K562 (cell line): ENCODE measurements around the gene GSK3B. TPM values are rescaled to one million over a fixed set of nuclear protein-coding genes. Genes with fewer than 3 reads are reported as not detected.
A peak's percentile ranks its signal among the peaks of the same experiment; 100 is the strongest.

Source experiments
- ARNT ChIP-seq, 2 experiments: fragments of 450-650 bp; IDR thresholded peaks; 2 replicates each; pipeline ENCODE4 v1.6.1; 2016; ENCODE audit warnings: mild to moderate bottlenecking in 1 of 2
- FOXM1 ChIP-seq, 2 experiments: fragments of 450-650 bp in 1 of 2; sonication (generic) in 1 of 2; formaldehyde crosslinking in 1 of 2; IDR thresholded peaks; 2 replicates each; pipeline versions ENCODE4 v1.6.1 to v1.9.0; 2017 to 2022; ENCODE audit warnings: low read depth in 2 of 2, mild to moderate bottlenecking in 2 of 2, missing genetic modification reagents in 1 of 2, moderate library complexity in 1 of 2
- GABPB1 ChIP-seq: sonication (generic); formaldehyde crosslinking; IDR thresholded peaks from 2 replicates; pipeline ENCODE4 v1.8.0; 2022; ENCODE audit warnings: mild to moderate bottlenecking, missing genetic modification reagents
- HNRNPK ChIP-seq: fragments of 200-400 bp; formaldehyde crosslinking; IDR thresholded peaks from one replicate; pipeline ENCODE4 v1.6.1; 2018; ENCODE audit warnings: mild to moderate bottlenecking, low read depth, low read length; ENCODE audit not compliant: poor library complexity, severe bottlenecking
- PCBP1 ChIP-seq: fragments of 200-400 bp; formaldehyde crosslinking; IDR thresholded peaks from 2 replicates; pipeline ENCODE4 v1.6.1; 2018; ENCODE audit warnings: mild to moderate bottlenecking, low read depth, low read length; ENCODE audit not compliant: poor library complexity, severe bottlenecking
- PHF8 ChIP-seq: fragments of 200-600 bp; sonication (generic); IDR thresholded peaks from 2 replicates; pipeline ENCODE4 v1.6.1; 2012; ENCODE audit warnings: mixed run types, mild to moderate bottlenecking, inconsistent platforms, low read length, moderate library complexity, borderline replicate concordance
- SPI1 ChIP-seq: IDR thresholded peaks from 2 replicates; pipeline ENCODE4 v1.6.1; 2011; ENCODE audit warnings: low read depth, low read length, control low read depth, borderline replicate concordance
- ZNF24 ChIP-seq: fragments of 450-650 bp; IDR thresholded peaks from 2 replicates; pipeline ENCODE4 v1.6.1; 2016
- polyA plus RNA-seq, 8 experiments: library from polyadenylated mRNA; depleted of rRNA in 4 of 8; stranded (reverse) in 5 of 8; unstranded in 3 of 8; fragments of >200 nt; fragmentation: Nextera tagmentation in 2 of 8; fragmentation: Illumina TruSeq in 1 of 8; extraction: Ambion mirVana in 2 of 8; extraction: Trizol in 1 of 8; gene quantifications; 2 replicates each; pipeline versions ENCODE4 v1.2.1 to v1.2.3, GENCODE V29; 2011 to 2014; ENCODE audit warnings: inconsistent platforms in 1 of 8, missing spikeins in 1 of 8
- total RNA-seq, 7 experiments: library from RNA; depleted of rRNA in 6 of 7; stranded (reverse); fragments of >200 nt in 6 of 7; fragmentation: Illumina TruSeq in 2 of 7; extraction: Trizol in 2 of 7; gene quantifications; 2 replicates each; pipeline versions ENCODE4 v1.2.1 to v1.2.3, GENCODE V29; 2011 to 2021; ENCODE audit warnings: low replicate concordance in 1 of 7
- TF ChIP-seq, protein P1 (sequence below): fragments of 200-400 bp; formaldehyde crosslinking; IDR thresholded peaks from 2 replicates; pipeline ENCODE4 v1.6.1; 2017; ENCODE audit warnings: mild to moderate bottlenecking, low read depth, low read length, moderate library complexity
- TF ChIP-seq, protein P2 (sequence below), 2 experiments: fragments of 450-650 bp; formaldehyde crosslinking in 1 of 2; IDR thresholded peaks; 2 replicates each; pipeline versions ENCODE4 v1.4.0 to v1.6.1; 2014 to 2020; ENCODE audit warnings: mild to moderate bottlenecking in 2 of 2, borderline replicate concordance in 1 of 2, low read depth in 1 of 2
- TF ChIP-seq, protein P3 (sequence below), 2 experiments: fragments of 450-650 bp in 1 of 2; IDR thresholded peaks; 2 replicates each; pipeline ENCODE4 v1.6.1; 2011 to 2017; ENCODE audit warnings: low read depth in 2 of 2, antibody characterized with exemption in 1 of 2, borderline replicate concordance in 1 of 2, low read length in 1 of 2, mild to moderate bottlenecking in 1 of 2, mixed read lengths in 1 of 2; ENCODE audit not compliant: control insufficient read depth in 1 of 2

Gene GSK3B
- total and polyA plus RNA-seq, 9 of the 15 experiments (the other 6 are each of a cell fraction or from before 2014, with no cell fraction given), result 4.7 to 25.0 (median 18.7) TPM

DNA sequence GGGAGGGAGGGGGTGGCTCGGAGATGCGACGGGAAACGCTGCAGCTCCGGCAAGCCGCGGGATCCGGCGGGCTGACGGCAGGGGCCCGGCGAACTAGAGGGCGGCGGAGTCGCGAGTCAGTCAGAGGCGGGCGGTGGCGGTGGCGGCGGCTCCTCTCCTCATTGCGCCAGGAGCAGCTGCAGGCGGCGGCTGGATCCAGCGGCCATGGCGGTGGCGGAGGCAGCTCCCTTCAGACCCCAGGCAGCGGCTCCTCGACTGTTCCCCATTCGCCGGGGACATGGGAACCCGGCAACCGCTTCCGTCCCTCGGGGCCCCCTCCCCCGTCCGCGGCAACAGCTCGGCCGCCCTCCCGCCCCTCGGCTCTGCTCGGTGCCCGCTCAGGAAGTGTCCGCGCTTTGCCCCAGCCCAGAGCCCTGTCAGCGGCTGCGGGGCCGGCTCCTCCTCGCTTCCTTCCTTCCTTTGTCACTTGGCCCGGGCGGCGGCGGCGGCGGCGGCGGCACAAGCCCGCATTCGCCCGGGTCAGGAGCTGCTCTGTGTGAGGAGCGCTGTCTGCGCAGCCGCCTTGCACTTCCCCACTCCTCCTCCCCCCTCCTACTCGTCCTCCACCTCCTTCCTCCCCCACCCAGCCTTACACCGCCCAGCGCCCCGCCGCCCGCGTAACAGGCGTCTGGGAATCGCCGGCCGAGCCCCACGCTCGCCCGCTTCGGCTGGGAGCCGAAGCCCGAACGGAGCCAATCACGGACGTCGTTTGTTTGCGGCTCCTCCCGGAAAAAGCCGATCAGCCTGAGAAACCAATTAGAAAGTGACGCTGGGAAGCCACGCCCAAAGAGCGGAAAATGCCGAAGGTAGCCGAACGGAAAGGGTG, at the start of gene GSK3B (continued):
- peak; percentile 60; the same call in 1 of the 2 replicates for TF ChIP-seq SPI1
- TF ChIP-seq FOXM1 (IDR thresholded peaks at IDR 0.05; ENCODE audit: low read depth), result no peak
- no peak; the same call in 1 of the 2 replicates for TF ChIP-seq FOXM1 (CRISPR knock-in tag; IDR thresholded peaks at IDR 0.05; ENCODE audit: low read depth)
- TF ChIP-seq HNRNPK, result peak; percentile 100
- peak; percentile 59; the same call in 1 of the 2 replicates for TF ChIP-seq GABPB1 (CRISPR knock-in tag)
- TF ChIP-seq PHF8, result peak; percentile 44
- TF ChIP-seq PCBP1, result peak; percentile 85
- no peak for TF ChIP-seq ARNT (IDR thresholded peaks at IDR 0.05)
- TF ChIP-seq, protein P1, sequence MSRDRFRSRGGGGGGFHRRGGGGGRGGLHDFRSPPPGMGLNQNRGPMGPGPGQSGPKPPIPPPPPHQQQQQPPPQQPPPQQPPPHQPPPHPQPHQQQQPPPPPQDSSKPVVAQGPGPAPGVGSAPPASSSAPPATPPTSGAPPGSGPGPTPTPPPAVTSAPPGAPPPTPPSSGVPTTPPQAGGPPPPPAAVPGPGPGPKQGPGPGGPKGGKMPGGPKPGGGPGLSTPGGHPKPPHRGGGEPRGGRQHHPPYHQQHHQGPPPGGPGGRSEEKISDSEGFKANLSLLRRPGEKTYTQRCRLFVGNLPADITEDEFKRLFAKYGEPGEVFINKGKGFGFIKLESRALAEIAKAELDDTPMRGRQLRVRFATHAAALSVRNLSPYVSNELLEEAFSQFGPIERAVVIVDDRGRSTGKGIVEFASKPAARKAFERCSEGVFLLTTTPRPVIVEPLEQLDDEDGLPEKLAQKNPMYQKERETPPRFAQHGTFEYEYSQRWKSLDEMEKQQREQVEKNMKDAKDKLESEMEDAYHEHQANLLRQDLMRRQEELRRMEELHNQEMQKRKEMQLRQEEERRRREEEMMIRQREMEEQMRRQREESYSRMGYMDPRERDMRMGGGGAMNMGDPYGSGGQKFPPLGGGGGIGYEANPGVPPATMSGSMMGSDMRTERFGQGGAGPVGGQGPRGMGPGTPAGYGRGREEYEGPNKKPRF, result peak; percentile 77
- TF ChIP-seq, protein P2, sequence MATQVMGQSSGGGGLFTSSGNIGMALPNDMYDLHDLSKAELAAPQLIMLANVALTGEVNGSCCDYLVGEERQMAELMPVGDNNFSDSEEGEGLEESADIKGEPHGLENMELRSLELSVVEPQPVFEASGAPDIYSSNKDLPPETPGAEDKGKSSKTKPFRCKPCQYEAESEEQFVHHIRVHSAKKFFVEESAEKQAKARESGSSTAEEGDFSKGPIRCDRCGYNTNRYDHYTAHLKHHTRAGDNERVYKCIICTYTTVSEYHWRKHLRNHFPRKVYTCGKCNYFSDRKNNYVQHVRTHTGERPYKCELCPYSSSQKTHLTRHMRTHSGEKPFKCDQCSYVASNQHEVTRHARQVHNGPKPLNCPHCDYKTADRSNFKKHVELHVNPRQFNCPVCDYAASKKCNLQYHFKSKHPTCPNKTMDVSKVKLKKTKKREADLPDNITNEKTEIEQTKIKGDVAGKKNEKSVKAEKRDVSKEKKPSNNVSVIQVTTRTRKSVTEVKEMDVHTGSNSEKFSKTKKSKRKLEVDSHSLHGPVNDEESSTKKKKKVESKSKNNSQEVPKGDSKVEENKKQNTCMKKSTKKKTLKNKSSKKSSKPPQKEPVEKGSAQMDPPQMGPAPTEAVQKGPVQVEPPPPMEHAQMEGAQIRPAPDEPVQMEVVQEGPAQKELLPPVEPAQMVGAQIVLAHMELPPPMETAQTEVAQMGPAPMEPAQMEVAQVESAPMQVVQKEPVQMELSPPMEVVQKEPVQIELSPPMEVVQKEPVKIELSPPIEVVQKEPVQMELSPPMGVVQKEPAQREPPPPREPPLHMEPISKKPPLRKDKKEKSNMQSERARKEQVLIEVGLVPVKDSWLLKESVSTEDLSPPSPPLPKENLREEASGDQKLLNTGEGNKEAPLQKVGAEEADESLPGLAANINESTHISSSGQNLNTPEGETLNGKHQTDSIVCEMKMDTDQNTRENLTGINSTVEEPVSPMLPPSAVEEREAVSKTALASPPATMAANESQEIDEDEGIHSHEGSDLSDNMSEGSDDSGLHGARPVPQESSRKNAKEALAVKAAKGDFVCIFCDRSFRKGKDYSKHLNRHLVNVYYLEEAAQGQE (IDR thresholded peaks at IDR 0.05; ENCODE audit: borderline replicate concordance), result no peak
- TF ChIP-seq, protein P2 (CRISPR knock-in tag; IDR thresholded peaks at IDR 0.05; ENCODE audit: low read depth), result no peak
- TF ChIP-seq, protein P3, sequence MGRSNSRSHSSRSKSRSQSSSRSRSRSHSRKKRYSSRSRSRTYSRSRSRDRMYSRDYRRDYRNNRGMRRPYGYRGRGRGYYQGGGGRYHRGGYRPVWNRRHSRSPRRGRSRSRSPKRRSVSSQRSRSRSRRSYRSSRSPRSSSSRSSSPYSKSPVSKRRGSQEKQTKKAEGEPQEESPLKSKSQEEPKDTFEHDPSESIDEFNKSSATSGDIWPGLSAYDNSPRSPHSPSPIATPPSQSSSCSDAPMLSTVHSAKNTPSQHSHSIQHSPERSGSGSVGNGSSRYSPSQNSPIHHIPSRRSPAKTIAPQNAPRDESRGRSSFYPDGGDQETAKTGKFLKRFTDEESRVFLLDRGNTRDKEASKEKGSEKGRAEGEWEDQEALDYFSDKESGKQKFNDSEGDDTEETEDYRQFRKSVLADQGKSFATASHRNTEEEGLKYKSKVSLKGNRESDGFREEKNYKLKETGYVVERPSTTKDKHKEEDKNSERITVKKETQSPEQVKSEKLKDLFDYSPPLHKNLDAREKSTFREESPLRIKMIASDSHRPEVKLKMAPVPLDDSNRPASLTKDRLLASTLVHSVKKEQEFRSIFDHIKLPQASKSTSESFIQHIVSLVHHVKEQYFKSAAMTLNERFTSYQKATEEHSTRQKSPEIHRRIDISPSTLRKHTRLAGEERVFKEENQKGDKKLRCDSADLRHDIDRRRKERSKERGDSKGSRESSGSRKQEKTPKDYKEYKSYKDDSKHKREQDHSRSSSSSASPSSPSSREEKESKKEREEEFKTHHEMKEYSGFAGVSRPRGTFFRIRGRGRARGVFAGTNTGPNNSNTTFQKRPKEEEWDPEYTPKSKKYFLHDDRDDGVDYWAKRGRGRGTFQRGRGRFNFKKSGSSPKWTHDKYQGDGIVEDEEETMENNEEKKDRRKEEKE (IDR thresholded peaks at IDR 0.05; ENCODE audit: borderline replicate concordance in 1 of 2, control insufficient read depth in 1 of 2, low read depth in 2 of 2, low read length in 1 of 2), result no peak
- TF ChIP-seq ZNF24, result peak; percentile 99
